ENCODE data around the gene VWA8.

The VWA8 gene

DNA sequence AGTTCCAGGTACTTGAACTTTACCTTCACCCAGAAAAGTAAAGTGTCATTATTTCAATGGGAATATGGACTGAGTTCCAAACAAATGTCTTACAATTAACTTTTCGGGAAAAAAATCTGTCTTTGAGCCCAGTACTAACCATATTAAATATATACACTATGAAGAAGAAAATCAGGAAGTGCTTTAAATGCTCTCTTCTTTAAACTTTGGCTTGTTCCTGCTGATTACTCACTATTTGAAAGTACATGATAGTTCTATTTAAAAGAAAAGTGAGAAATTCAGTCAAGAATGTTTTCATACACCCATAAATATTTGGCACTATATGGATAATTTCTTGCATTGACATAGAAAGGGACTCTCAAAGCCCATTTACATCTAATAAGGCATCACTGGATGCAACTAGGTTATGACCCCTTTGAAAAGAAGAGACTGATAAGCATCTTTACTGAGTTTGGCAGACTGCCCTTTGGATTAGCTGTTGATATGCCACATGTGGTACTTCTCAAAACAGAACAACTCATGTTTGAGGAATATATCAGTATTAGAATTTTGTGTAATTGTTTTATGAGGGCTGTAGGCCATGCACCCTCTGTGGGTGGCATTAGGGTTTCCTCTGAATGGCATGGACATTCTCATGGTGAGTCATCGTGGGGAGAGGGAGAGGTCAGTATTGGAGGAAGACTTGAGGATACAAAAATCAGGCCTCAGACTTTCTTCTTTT lies 25.0 kb upstream of the VWA8 start:
- H3K27me3 ChIP-seq (ENCODE audit: control insufficient read depth, insufficient read depth, low read length): no peaks in the 10 kb centered on the region
- no peak overlapping the region for H3K9ac ChIP-seq (ENCODE audit: low read depth, low read length)
- no peaks in the 10 kb centered on the region for H3K9me3 ChIP-seq (ENCODE audit: control insufficient read depth, insufficient read depth, low read length)
- no peaks in the 10 kb centered on the region for H3K36me3 ChIP-seq (ENCODE audit: control insufficient read depth, insufficient read depth, low read length)
- no peak overlapping the region for H3K4me3 ChIP-seq (ENCODE audit: low read depth, low read length)
- no peaks in the 10 kb centered on the region for H3K4me1 ChIP-seq (ENCODE audit: control insufficient read depth, insufficient read depth, low read length)

DNA sequence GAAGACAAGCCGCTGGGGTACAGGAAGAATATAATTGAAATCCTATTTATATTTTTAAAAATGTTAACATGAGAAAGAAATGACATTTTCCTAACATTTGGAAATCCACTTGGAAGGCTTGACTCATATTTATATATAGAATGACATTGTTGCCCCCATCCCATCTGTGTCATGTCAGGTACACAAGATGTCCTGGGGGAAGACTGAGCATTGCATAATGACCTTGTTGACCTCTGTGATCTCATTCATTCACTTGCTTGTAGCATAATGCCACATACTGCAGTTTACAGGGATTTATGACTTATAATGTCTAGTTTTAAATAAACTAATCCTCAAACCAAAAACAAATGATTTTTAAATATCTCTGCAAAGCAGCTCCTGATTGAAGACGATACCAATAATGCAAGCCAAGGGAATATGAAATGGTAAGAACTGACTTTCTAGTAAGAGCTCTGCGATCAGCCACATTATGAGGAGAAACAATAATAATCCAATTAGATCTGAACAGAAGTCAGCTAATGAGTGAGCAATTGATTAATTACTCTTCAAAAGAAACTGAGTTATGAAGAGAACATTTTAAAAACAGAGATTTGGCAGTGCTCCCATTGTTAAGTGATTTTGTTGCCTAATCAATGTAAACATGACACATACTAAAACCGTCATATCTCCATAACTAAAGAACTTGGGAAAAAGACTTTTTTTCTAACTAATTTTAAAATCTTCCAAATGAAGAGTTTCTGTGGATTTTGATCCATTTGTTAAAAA lies 21.2 kb upstream of the VWA8 start:
- Histone ChIP-seq H3K9me3 (ENCODE audit: control insufficient read depth, insufficient read depth, low read length) (no peaks in the 10 kb centered on the region), H3K9ac (ENCODE audit: low read depth, low read length) (no peak overlapping the region), H3K27me3 (ENCODE audit: control insufficient read depth, insufficient read depth, low read length) (no peaks in the 10 kb centered on the region), H3K36me3 (ENCODE audit: control insufficient read depth, insufficient read depth, low read length) (no peaks in the 10 kb centered on the region), H3K4me3 (ENCODE audit: low read depth, low read length) (no peak overlapping the region), H3K4me1 (ENCODE audit: control insufficient read depth, insufficient read depth, low read length) (no peaks in the 10 kb centered on the region)

DNA sequence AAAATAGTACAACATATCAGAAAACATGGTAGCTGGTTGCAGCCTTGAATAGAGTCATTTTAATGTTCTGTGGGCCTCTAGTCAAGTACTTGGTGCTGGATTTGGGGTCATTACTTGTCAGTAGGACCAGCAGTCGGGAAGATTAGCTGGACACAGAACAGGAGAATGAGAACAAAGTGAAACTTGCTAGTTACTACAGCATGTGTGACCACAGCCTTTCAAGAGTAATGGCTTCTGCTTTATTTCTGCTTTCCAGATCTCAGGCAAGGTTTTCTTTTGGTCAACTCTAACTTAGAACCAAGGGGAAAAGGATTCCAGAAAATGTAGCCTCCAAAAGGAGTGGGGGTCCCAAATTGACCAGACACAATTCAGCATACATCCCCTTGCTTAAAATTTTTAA lies 17.1 kb upstream of the VWA8 start:
- no peak overlapping the region for H3K4me3 ChIP-seq (ENCODE audit: low read depth, low read length)
- no peaks in the 10 kb centered on the region for H3K36me3 ChIP-seq (ENCODE audit: control insufficient read depth, insufficient read depth, low read length)
- H3K9ac ChIP-seq (ENCODE audit: low read depth, low read length): no peak overlapping the region
- H3K4me1 ChIP-seq (ENCODE audit: control insufficient read depth, insufficient read depth, low read length): peaks cover 8% of the 10 kb centered on the region
- no peaks in the 10 kb centered on the region for H3K27me3 ChIP-seq (ENCODE audit: control insufficient read depth, insufficient read depth, low read length)
- no peaks in the 10 kb centered on the region for H3K9me3 ChIP-seq (ENCODE audit: control insufficient read depth, insufficient read depth, low read length)

DNA sequence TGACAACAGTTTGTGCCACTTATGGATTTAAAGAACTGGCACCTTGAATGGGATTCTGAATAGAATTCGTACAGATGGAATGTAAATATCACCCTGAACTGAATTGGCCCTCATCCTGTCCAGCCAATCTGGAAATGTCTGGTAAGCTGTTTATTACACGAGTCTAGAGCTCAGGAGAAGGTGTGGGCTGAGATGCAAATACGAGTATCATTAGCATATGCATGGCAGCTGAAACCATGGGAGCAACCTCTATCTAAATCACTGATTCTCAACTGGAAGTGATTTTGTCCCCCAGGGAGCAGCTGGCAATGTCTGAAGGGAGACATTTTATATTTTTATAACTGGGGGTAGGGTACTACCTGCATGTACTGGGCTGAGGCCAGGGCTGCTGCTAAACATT lies 15.6 kb upstream of the VWA8 start:
- Histone ChIP-seq H3K9ac (ENCODE audit: low read depth, low read length) (no peak overlapping the region), H3K9me3 (ENCODE audit: control insufficient read depth, insufficient read depth, low read length) (no peaks in the 10 kb centered on the region), H3K27me3 (ENCODE audit: control insufficient read depth, insufficient read depth, low read length) (no peaks in the 10 kb centered on the region), H3K4me3 (ENCODE audit: low read depth, low read length) (no peak overlapping the region), H3K4me1 (ENCODE audit: control insufficient read depth, insufficient read depth, low read length) (peaks cover 11% of the 10 kb centered on the region), H3K36me3 (ENCODE audit: control insufficient read depth, insufficient read depth, low read length) (no peaks in the 10 kb centered on the region)

DNA sequence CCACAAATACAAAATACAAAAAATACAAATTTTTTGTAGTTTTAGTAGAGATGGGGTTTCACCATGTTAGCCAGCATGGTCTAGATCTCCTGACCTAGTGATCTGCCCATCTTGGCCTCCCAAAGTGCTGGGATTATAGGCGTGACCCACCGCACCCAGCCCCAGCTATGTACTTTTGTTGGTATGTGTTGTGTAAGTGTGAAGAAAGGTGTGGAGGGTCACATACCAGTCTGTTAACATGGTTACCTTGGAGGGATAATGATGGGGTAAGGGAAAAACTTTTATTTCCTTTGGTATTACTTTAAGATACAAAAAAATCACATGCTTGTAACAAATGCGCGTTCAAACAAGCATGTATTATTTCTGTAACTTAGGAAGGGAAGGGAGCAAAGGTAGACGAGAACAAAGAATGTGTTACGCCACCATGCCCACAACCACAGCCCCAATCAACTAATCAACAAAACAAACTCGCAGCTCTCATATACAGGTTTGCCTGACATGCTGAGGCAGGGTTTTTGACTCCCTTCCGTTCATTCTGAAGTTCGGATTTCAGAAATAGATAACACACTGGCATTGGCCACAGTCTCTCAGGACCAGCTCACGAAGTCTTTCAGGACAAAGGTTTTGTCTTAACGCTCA lies 13.5 kb upstream of the VWA8 start:
- Histone ChIP-seq H3K36me3 (ENCODE audit: control insufficient read depth, insufficient read depth, low read length) (no peaks in the 10 kb centered on the region), H3K4me1 (ENCODE audit: control insufficient read depth, insufficient read depth, low read length) (peaks cover 13% of the 10 kb centered on the region), H3K9ac (ENCODE audit: low read depth, low read length) (no peak overlapping the region), H3K9me3 (ENCODE audit: control insufficient read depth, insufficient read depth, low read length) (no peaks in the 10 kb centered on the region), H3K27me3 (ENCODE audit: control insufficient read depth, insufficient read depth, low read length) (no peaks in the 10 kb centered on the region), H3K4me3 (ENCODE audit: low read depth, low read length) (no peak overlapping the region)

DNA sequence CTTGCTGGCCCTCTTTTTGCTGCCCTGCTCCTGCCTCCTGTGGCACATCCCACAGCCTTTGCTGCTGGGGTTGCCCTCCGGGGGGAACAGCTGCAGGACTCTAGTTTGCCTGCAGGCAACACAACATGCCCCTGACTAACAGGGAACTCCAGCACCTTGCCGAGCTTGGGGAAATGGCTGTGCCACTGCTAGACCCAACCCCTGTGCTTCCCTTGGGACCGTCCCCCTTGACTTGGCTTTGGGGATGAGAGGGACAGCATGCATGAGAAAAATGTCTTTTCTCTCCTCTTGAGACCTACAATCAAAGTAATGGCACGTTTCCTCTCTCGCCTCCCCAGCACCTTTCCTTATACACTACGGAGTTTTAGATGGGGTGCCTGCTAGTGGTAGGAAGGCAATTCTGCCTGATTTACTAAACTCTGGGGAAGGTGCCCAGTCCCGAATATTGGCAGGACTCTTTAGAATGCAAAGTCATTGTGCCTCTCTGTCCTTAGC lies 12.4 kb upstream of the VWA8 start:
- H3K4me1 ChIP-seq (ENCODE audit: control insufficient read depth, insufficient read depth, low read length): peaks cover 13% of the 10 kb centered on the region
- H3K4me3 ChIP-seq (ENCODE audit: low read depth, low read length): peak overlapping the region; percentile 23
- H3K36me3 ChIP-seq (ENCODE audit: control insufficient read depth, insufficient read depth, low read length): no peaks in the 10 kb centered on the region
- no peaks in the 10 kb centered on the region for H3K9me3 ChIP-seq (ENCODE audit: control insufficient read depth, insufficient read depth, low read length)
- peak overlapping the region; percentile 50 for H3K9ac ChIP-seq (ENCODE audit: low read depth, low read length)
- H3K27me3 ChIP-seq (ENCODE audit: control insufficient read depth, insufficient read depth, low read length): no peaks in the 10 kb centered on the region

DNA sequence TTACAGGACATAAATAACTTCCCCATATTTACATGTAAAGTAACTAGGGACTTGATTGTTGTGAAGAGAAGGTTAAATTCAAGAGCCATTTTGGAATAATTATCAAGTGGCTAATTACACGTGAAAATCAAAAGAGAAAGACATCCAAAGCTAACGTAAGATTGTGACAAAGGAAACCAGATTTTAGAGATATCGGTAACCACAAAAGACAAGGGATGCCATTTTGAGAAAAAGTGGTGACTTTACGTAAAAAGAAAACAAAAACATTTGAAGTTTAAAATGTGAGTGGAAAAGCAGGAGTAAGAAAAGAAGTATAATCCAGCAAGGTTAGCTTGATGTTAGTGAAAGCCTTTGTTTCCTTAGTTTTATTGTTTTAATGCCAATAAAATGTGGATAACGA lies 10.9 kb upstream of the VWA8 start:
- Histone ChIP-seq H3K9me3 (ENCODE audit: control insufficient read depth, insufficient read depth, low read length) (no peaks in the 10 kb centered on the region), H3K9ac (ENCODE audit: low read depth, low read length) (no peak overlapping the region), H3K27me3 (ENCODE audit: control insufficient read depth, insufficient read depth, low read length) (no peaks in the 10 kb centered on the region), H3K4me3 (ENCODE audit: low read depth, low read length) (no peak overlapping the region), H3K36me3 (ENCODE audit: control insufficient read depth, insufficient read depth, low read length) (no peaks in the 10 kb centered on the region), H3K4me1 (ENCODE audit: control insufficient read depth, insufficient read depth, low read length) (peaks cover 11% of the 10 kb centered on the region)

DNA sequence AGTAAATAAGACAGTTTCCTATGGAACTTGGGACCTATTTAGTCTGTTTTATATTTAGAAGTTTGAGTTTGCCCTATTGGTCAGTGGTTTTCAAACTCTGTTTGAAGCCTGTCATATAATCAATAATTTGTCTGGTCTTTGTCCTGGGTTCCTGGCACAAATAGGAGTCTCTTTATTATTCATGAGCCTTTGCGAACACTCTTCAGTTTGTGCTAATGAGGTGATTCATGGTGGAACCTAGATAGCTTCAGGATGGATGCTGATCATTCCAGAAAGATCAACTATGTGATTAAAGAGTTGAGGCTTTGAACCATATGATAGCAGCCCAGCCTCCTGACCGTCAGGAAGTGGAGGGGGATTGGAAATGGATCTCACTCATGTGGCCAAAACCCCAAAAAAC lies 10.0 kb upstream of the VWA8 start:
- Histone ChIP-seq H3K36me3 (ENCODE audit: control insufficient read depth, insufficient read depth, low read length) (no peaks in the 10 kb centered on the region), H3K27me3 (ENCODE audit: control insufficient read depth, insufficient read depth, low read length) (no peaks in the 10 kb centered on the region), H3K4me1 (ENCODE audit: control insufficient read depth, insufficient read depth, low read length) (peaks cover 8% of the 10 kb centered on the region), H3K9ac (ENCODE audit: low read depth, low read length) (no peak overlapping the region), H3K9me3 (ENCODE audit: control insufficient read depth, insufficient read depth, low read length) (no peaks in the 10 kb centered on the region), H3K4me3 (ENCODE audit: low read depth, low read length) (no peak overlapping the region)

DNA sequence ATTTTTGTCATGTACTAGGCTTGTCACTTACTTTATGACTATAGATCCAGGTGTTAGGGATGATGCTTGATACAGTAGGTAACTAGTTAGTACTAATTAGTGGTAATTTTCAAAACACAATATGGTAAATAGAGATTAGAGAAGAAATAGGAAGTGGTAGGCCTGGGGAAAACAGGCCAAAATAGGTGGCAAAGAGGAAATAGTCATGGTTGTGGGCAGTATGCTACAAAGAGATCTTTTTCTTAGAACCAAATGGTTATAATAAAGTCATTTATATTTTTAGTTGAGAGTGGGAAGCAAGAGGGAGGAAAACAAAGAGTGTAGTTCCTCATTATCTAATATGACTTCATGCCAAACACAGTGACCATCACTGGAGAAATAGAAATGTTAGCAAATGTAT lies 9.1 kb upstream of the VWA8 start:
- H3K4me3 ChIP-seq (ENCODE audit: low read depth, low read length): no peak overlapping the region
- H3K9ac ChIP-seq (ENCODE audit: low read depth, low read length): no peak overlapping the region
- H3K27me3 ChIP-seq (ENCODE audit: control insufficient read depth, insufficient read depth, low read length): no peaks in the 10 kb centered on the region
- H3K36me3 ChIP-seq (ENCODE audit: control insufficient read depth, insufficient read depth, low read length): no peaks in the 10 kb centered on the region
- no peaks in the 10 kb centered on the region for H3K9me3 ChIP-seq (ENCODE audit: control insufficient read depth, insufficient read depth, low read length)
- peaks cover 8% of the 10 kb centered on the region for H3K4me1 ChIP-seq (ENCODE audit: control insufficient read depth, insufficient read depth, low read length)

DNA sequence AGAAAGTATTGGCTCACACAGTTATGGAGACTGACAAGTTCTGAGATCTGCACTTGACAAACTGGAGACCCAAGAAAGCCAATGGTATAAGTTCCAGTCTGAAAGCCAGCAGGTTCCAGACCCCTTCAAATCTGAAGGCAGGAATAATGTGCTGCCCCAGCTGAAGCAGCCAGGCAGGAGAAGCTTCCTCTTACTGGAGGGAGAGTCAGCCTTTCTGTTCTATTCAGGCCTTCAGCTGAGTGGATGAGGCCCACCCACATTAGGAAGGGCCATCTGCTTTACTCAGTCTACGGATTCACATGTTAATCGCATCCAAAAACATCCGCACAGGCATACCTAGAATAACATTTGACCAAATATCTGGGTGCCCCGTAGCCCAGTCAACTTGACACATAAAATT lies 8.2 kb upstream of the VWA8 start:
- H3K9ac ChIP-seq (ENCODE audit: low read depth, low read length): no peak overlapping the region
- no peak overlapping the region for H3K4me3 ChIP-seq (ENCODE audit: low read depth, low read length)
- no peaks in the 10 kb centered on the region for H3K9me3 ChIP-seq (ENCODE audit: control insufficient read depth, insufficient read depth, low read length)

DNA sequence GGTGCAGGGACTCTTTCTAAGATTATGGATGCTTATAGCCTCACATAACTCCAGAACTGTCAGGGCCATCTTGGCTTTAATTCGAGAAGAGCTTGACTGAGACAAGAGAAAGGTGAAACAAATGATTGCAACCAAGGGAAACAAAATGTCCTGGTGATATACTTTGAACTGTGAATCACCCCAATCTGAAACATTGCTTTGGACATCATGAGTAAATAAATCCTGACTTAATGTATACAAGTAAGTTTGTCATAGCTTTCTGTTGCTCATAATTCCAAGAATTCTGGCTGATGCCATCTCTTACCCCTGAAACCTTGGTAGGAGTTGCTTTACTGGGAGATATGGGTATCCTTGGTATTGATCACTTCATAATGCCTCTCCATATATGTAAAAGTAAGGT lies 5.8 kb upstream of the VWA8 start:
- no peak overlapping the region for H3K4me3 ChIP-seq (ENCODE audit: low read depth, low read length)
- no peaks in the 10 kb centered on the region for H3K9me3 ChIP-seq (ENCODE audit: control insufficient read depth, insufficient read depth, low read length)
- H3K36me3 ChIP-seq (ENCODE audit: control insufficient read depth, insufficient read depth, low read length): no peaks in the 10 kb centered on the region
- no peak overlapping the region for H3K9ac ChIP-seq (ENCODE audit: low read depth, low read length)
- peaks cover 5% of the 10 kb centered on the region for H3K4me1 ChIP-seq (ENCODE audit: control insufficient read depth, insufficient read depth, low read length)
- H3K27me3 ChIP-seq (ENCODE audit: control insufficient read depth, insufficient read depth, low read length): no peaks in the 10 kb centered on the region

More for the DNA sequence above, 8.2 kb upstream of the VWA8 start:
- Histone ChIP-seq H3K36me3 (ENCODE audit: control insufficient read depth, insufficient read depth, low read length) (no peaks in the 10 kb centered on the region), H3K27me3 (ENCODE audit: control insufficient read depth, insufficient read depth, low read length) (no peaks in the 10 kb centered on the region), H3K4me1 (ENCODE audit: control insufficient read depth, insufficient read depth, low read length) (peaks cover 8% of the 10 kb centered on the region)

DNA sequence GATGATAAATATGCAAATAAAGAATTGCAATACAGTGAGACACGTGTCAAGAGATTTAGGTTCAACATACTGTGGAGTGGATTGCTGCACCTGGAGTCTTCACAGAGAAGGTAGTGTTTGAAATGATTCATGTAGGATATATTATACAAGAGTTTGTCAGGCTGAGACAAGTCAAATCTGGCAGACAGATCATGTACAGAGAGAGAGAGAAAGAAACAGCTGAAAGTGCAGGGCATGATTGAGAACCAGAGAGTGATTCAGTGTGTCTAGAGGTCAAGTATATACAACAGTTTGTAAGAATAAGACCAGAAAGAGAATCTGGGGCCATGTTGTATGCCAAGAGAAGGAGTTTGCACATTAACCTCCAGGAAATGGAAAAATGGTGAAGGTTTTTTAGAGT lies 2.1 kb upstream of the VWA8 start:
- H3K9me3 ChIP-seq (ENCODE audit: control insufficient read depth, insufficient read depth, low read length): no peaks in the 10 kb centered on the region
- H3K36me3 ChIP-seq (ENCODE audit: control insufficient read depth, insufficient read depth, low read length): no peaks in the 10 kb centered on the region
- no peaks in the 10 kb centered on the region for H3K27me3 ChIP-seq (ENCODE audit: control insufficient read depth, insufficient read depth, low read length)

More for the DNA sequence above, 2.1 kb upstream of the VWA8 start:
- no peak overlapping the region for H3K9ac ChIP-seq (ENCODE audit: low read depth, low read length)
- peaks cover 8% of the 10 kb centered on the region for H3K4me1 ChIP-seq (ENCODE audit: control insufficient read depth, insufficient read depth, low read length)
- no peak overlapping the region for H3K4me3 ChIP-seq (ENCODE audit: low read depth, low read length)

All from iPS-15b (cell line).